ENCODE measurements around the gene STK38. TPM values are rescaled to one million over a fixed set of nuclear protein-coding genes. Genes with fewer than 3 reads are reported as not detected.

The STK38 gene
- total and polyA plus RNA-seq, 2 of the 8 experiments (the other 6 are each of a cell fraction or from before 2014, with no cell fraction given): 8.1 to 19.8 TPM

DNA sequence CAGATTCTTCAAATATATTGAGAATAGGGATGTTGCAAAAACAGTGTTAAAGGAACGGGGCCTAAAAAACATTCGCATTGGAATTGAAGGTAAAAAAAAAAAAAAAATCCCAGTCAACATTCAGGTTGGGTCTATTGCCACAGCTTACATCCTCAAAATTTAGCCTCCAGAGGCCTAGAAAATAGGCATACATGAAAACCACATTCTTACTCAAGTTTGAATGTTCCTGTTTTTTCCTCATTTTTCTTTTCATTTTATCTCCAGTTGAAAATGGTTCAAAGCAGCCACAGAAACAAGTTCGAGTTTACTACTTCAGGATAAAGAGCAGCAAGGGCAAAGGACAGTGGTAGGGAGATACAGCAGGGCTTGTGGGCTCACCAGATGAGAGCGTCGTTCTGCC is 62.5 kb downstream of the STK38 start:
- Histone ChIP-seq H3K23ac (ENCODE audit: insufficient read length) (no peak overlapping the region), H3K36me3 (ENCODE audit: control insufficient read depth in 2 of 4, insufficient read depth in 4 of 4, low read length in 3 of 4) (peaks cover 3 to 33% (median 13%) of the 10 kb centered on the region in 4 experiments; a peak in 5 of 8 replicates), H4K20me1 (replicated peaks in 1 of 2; ENCODE audit: control insufficient read depth in 1 of 2, insufficient read depth in 2 of 2, low read length in 2 of 2) (no peaks in the 10 kb centered on the region), H2BK120ac (replicated peaks; ENCODE audit: low read depth, low read length) (no peak overlapping the region), H3K27me3 (replicated peaks in 1 of 4; ENCODE audit: control insufficient read depth in 3 of 4, extremely low read depth in 1 of 4, insufficient read depth in 3 of 4, low read length in 3 of 4) (no peaks in the 10 kb centered on the region), H4K91ac (replicated peaks; ENCODE audit: insufficient read length, low read length) (no peak overlapping the region), H2BK20ac (ENCODE audit: low read length) (no peak overlapping the region), H2BK12ac (ENCODE audit: low read depth, low read length) (no peak overlapping the region), H2AFZ (ENCODE audit: low read length) (no peak overlapping the region), H3K79me1 (ENCODE audit: low read depth, low read length) (no peaks in the 10 kb centered on the region), H3K4me3 (ENCODE audit: extremely low read depth in 1 of 4, insufficient read depth in 2 of 4, low read depth in 3 of 4, low read length in 4 of 4) (no peak overlapping the region), H3K4me1 (replicated peaks in 1 of 4; ENCODE audit: control insufficient read depth in 3 of 4, insufficient read depth in 4 of 4, low read length in 3 of 4) (no peaks in the 10 kb centered on the region), H3K4ac (replicated peaks; ENCODE audit: insufficient read length, low read depth, low read length) (no peak overlapping the region), H3K4me2 (ENCODE audit: insufficient read depth in 1 of 2, low read depth in 2 of 2, low read length in 2 of 2) (no peak overlapping the region), H2BK5ac (ENCODE audit: low read depth, low read length) (no peak overlapping the region), H4K8ac (ENCODE audit: extremely low read depth, insufficient read depth, low read length) (no peak overlapping the region), H3K9ac (replicated peaks in 1 of 4; ENCODE audit: extremely low read depth in 1 of 4, low read depth in 3 of 4, low read length in 3 of 4) (no peak overlapping the region), H3K79me2 (ENCODE audit: control insufficient read depth in 1 of 2, insufficient read depth in 2 of 2, low read length in 2 of 2) (no peaks in the 10 kb centered on the region), H3K18ac (ENCODE audit: extremely low read depth, low read length) (no peak overlapping the region), H3K27ac (ENCODE audit: low read depth, low read length) (no peak overlapping the region), H2BK15ac (ENCODE audit: low read length) (no peak overlapping the region), H3K56ac (replicated peaks; ENCODE audit: insufficient read length, low read depth, low read length) (no peak overlapping the region), H4K5ac (ENCODE audit: insufficient read length, low read depth, low read length) (no peak overlapping the region), H2AK5ac (ENCODE audit: low read depth, low read length) (no peak overlapping the region), H3K23me2 (ENCODE audit: low read depth, low read length) (no peaks in the 10 kb centered on the region), H3K14ac (ENCODE audit: insufficient read length) (no peak overlapping the region), H3K9me3 (ENCODE audit: insufficient read depth in 2 of 2, low read depth in 1 of 2, low read length in 1 of 2) (no peaks in the 10 kb centered on the region)
- POLR2A ChIA-PET (ENCODE audit: partially characterized antibody): interaction anchor here (2.4 kb wide), 1 partner anchor 113 kb away, joined by 7 read pairs; no protein-coding TSS in a partner anchor
- CTCF ChIA-PET (ENCODE audit: partially characterized antibody): interaction anchor here (1.3 kb wide), 1 partner anchor 41 kb away, joined by 3 read pairs; no protein-coding TSS in a partner anchor
- FAIRE-seq (no peak), DNase-seq (ENCODE audit: low read depth in 1 of 2, low spot score in 2 of 2) (no peak)
- 95% methylated on average over 5 of the region's 5 CpGs; no CpG with 5 or more reads in 1 of the 2 experiments for WGBS, 2 experiments (ENCODE audit: extremely low coverage in 1 of 2, insufficient coverage in 1 of 2, insufficient read length in 1 of 2, insufficient replicate concordance in 2 of 2, low coverage in 1 of 2, low lambda C conversion rate in 2 of 2, missing lambda C conversion rate in 1 of 2)
- no peak for TF ChIP-seq RXRA (IDR thresholded peaks at IDR 0.05; ENCODE audit: insufficient read depth, low read depth, low read length)
- TF ChIP-seq, protein P1, sequence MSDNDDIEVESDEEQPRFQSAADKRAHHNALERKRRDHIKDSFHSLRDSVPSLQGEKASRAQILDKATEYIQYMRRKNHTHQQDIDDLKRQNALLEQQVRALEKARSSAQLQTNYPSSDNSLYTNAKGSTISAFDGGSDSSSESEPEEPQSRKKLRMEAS (IDR thresholded peaks at IDR 0.05): no peak

Data from H1 (cell line).